Memory B cell (primary cell): ENCODE results near the gene GNAT3.

Experiments used
- ATAC-seq: fragments of 150-1000 bp; cut with Tn5 transposase; 2 replicates; pipeline ENCODE4 v1.10.0; 2021; ENCODE audit warnings: low read depth, mild to moderate bottlenecking, moderate library complexity
- DNase-seq, 2 donors: peaks; one replicate each; pipeline ENCODE4 v3.0.0; 2022; ENCODE audit warnings: low spot score in 2 of 2
- H3K27ac Mint-ChIP-seq: one replicate; pipeline ENCODE4 v1.8.0; 2022; ENCODE audit warnings: mild to moderate bottlenecking, moderate library complexity, mixed read lengths
- H3K27me3 Mint-ChIP-seq: one replicate; pipeline ENCODE4 v1.8.0; 2022; ENCODE audit warnings: mixed read lengths
- H3K36me3 Mint-ChIP-seq: one replicate; pipeline ENCODE4 v1.8.0; 2022; ENCODE audit warnings: mild to moderate bottlenecking, mixed read lengths
- H3K4me1 Mint-ChIP-seq: one replicate; pipeline ENCODE4 v1.8.0; 2022; ENCODE audit warnings: mixed read lengths
- H3K4me3 Mint-ChIP-seq: one replicate; pipeline ENCODE4 v1.8.0; 2022; ENCODE audit warnings: mild to moderate bottlenecking, moderate library complexity, mixed read lengths
- H3K9me3 Mint-ChIP-seq: one replicate; pipeline ENCODE4 v1.8.0; 2022; ENCODE audit warnings: mixed read lengths

Gene GNAT3

DNA sequence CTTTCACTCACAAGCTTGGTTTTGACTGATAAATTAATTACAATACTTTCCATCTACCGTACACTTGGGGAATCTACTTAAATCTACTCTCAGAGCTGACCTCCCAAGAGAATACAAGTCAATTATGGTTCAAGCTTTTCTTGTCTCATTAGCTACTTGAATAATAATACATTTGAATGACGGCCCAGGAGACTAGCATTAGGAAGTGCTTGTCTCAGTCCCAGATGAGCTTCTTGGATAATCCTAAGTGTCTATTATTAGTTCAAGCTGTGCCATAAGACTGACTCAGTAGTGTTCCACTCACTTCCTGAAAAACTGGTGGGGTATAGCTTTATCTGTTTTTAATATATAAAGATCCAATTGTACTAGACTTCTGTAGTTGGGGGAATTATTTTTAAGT, 100.2 kb downstream of the GNAT3 start:
- Mint-ChIP-seq H3K4me1 (no peaks in the 10 kb centered on the region), H3K27ac (no peak overlapping the region), H3K36me3 (no peaks in the 10 kb centered on the region), H3K27me3 (no peaks in the 10 kb centered on the region), H3K9me3 (no peaks in the 10 kb centered on the region), H3K4me3 (no peak overlapping the region)
- DNase-seq (no peak), ATAC-seq (no peak)

GRCh38 chr7:80410081-80410480, 101.8 kb downstream of the GNAT3 start:
- H3K36me3 Mint-ChIP-seq = no peaks in the 10 kb centered on the region
- no peaks in the 10 kb centered on the region for H3K4me1 Mint-ChIP-seq
- DNase-seq (no peak), ATAC-seq (no peak)
- H3K27ac Mint-ChIP-seq = no peak overlapping the region
- H3K4me3 Mint-ChIP-seq = no peak overlapping the region
- no peaks in the 10 kb centered on the region for H3K9me3 Mint-ChIP-seq
- H3K27me3 Mint-ChIP-seq = no peaks in the 10 kb centered on the region
